ENCODE results near the gene ROR1. TPM values are rescaled to one million over a fixed set of nuclear protein-coding genes. Genes with fewer than 3 reads are reported as not detected.

Gene ROR1
- total and polyA plus RNA-seq, 10 of the 15 experiments (the other 5 are each of a cell fraction or from before 2014, with no cell fraction given), result 0.02 to 0.08 (median 0.05) TPM; not detected in 6

GRCh38 chr1:63824451-63824850 lies 50.6 kb downstream of the ROR1 start:
- intact Hi-C loops (cut with micrococcal nuclease; ENCODE audit: unreplicated experiment) (no loop called here), in situ Hi-C loops (cut with MboI) (no loop called here)
- no TSS peak for BruUV-seq (replicated peaks)
- Histone ChIP-seq H4K20me1 (ENCODE audit: control insufficient read depth, insufficient read depth) (no peaks in the 10 kb centered on the region), H3K36me3 (ENCODE audit: control insufficient read depth in 2 of 2, insufficient read depth in 2 of 2, low read length in 1 of 2) (no peaks in the 10 kb centered on the region), H3K79me2 (ENCODE audit: control insufficient read depth, insufficient read depth, low read length) (no peaks in the 10 kb centered on the region), H3K4me3 (no peak overlapping the region), H3K4me1 (ENCODE audit: control insufficient read depth, insufficient read depth, low read length) (peaks cover 4% of the 10 kb centered on the region; the same call in 1 of the 2 replicates), H3K4me2 (ENCODE audit: control insufficient read depth, insufficient read depth) (no peak overlapping the region), H2AFZ (ENCODE audit: control insufficient read depth, low read depth, low read length) (no peak overlapping the region), H3K27me3 (replicated peaks in 1 of 2; ENCODE audit: control insufficient read depth in 2 of 2, insufficient read depth in 2 of 2, low read length in 1 of 2) (no peaks in the 10 kb centered on the region), H3K27ac (ENCODE audit: control insufficient read depth, insufficient read depth) (no peak overlapping the region), H3K9ac (ENCODE audit: control insufficient read depth, insufficient read depth, low read length) (no peak overlapping the region), H3K9me3 (replicated peaks; ENCODE audit: control insufficient read depth, insufficient read depth, low read length) (no peaks in the 10 kb centered on the region)
- TF ChIP-seq TCF7 (IDR thresholded peaks at IDR 0.05; ENCODE audit: borderline replicate concordance), result no peak
- no peak for TF ChIP-seq ASH2L (IDR thresholded peaks at IDR 0.05; ENCODE audit: borderline replicate concordance, low read depth)
- TF ChIP-seq MEF2B (IDR thresholded peaks at IDR 0.05; ENCODE audit: partially characterized antibody, poor library complexity, severe bottlenecking), result no peak
- TF ChIP-seq NBN (IDR thresholded peaks at IDR 0.05), result no peak
- ATAC-seq (no peak), FAIRE-seq (no peak), DNase-seq (ENCODE audit: low read depth, low spot score) (no peak)
- SMC1A ChIA-PET (ENCODE audit: uncharacterized antibody, unreplicated experiment), result interaction anchor here (0.9 to 3.6 kb wide), 2 partner anchors 12 to 14 kb away, joined by 5 to 15 read pairs; no protein-coding TSS in a partner anchor
- POLR2A ChIA-PET, result no interaction called here
- CTCF ChIA-PET, result interaction anchor here (2.7 kb wide), 1 partner anchor 11 kb away, joined by 9 read pairs; no protein-coding TSS in a partner anchor
- RAD21 ChIA-PET (ENCODE audit: unreplicated experiment), result no interaction called here
- WGBS (ENCODE audit: insufficient coverage, insufficient replicate concordance, low lambda C conversion rate, missing lambda C conversion rate), result 0% methylated on average over 1 of the region's 1 CpG

DNA sequence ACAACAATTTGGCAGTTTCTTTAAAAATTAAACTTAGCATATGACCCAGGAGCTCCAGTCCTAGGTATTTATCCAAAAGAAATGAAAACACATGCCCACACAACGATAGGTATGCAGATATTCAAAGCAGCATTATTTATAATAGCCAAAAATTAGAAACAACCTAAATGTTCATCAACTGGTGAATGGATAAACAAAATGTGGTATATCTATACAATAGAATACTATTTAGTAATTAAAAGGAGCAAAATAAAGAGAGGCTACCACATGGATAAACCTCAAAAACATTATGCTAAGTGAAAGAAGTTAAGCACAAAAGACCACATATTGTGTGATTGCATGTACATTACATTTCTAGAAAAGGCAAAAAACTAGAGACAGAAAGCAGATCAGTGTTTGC lies 51.3 kb downstream of the ROR1 start:
- DNase-seq (ENCODE audit: low read depth, low spot score) (no peak), ATAC-seq (no peak), FAIRE-seq (no peak)
- no peak overlapping the region for H3K4me3 ChIP-seq
- no peak overlapping the region for H3K27ac ChIP-seq (ENCODE audit: control insufficient read depth, insufficient read depth)
- BruUV-seq (replicated peaks), result no TSS peak
- in situ Hi-C loops (cut with MboI) (no loop called here), intact Hi-C loops (cut with micrococcal nuclease; ENCODE audit: unreplicated experiment) (no loop called here)
- CTCF ChIA-PET, result interaction anchor here (1.5 to 2.7 kb wide), 2 partner anchors 10 to 11 kb away, joined by 6 to 9 read pairs; no protein-coding TSS in a partner anchor
- H3K79me2 ChIP-seq (ENCODE audit: control insufficient read depth, insufficient read depth, low read length), result no peaks in the 10 kb centered on the region
- H2AFZ ChIP-seq (ENCODE audit: control insufficient read depth, low read depth, low read length), result no peak overlapping the region
- no peak overlapping the region for H3K9ac ChIP-seq (ENCODE audit: control insufficient read depth, insufficient read depth, low read length)
- H3K4me1 ChIP-seq (ENCODE audit: control insufficient read depth, insufficient read depth, low read length), result peaks cover 4% of the 10 kb centered on the region; the same call in 1 of the 2 replicates
- RAD21 ChIA-PET (ENCODE audit: unreplicated experiment), result no interaction called here
- H4K20me1 ChIP-seq (ENCODE audit: control insufficient read depth, insufficient read depth), result no peaks in the 10 kb centered on the region
- SMC1A ChIA-PET (ENCODE audit: uncharacterized antibody, unreplicated experiment), result interaction anchor here (1.2 to 3.6 kb wide), 3 partner anchors 12 to 13 kb away, joined by 3 to 15 read pairs (median 4); no protein-coding TSS in a partner anchor
- POLR2A ChIA-PET, result no interaction called here
- no peaks in the 10 kb centered on the region for H3K27me3 ChIP-seq (replicated peaks in 1 of 2; ENCODE audit: control insufficient read depth in 2 of 2, insufficient read depth in 2 of 2, low read length in 1 of 2)
- 0% methylated on average over 1 of the region's 1 CpG for WGBS (ENCODE audit: insufficient coverage, insufficient replicate concordance, low lambda C conversion rate, missing lambda C conversion rate)
- no peaks in the 10 kb centered on the region for H3K9me3 ChIP-seq (replicated peaks; ENCODE audit: control insufficient read depth, insufficient read depth, low read length)
- H3K4me2 ChIP-seq (ENCODE audit: control insufficient read depth, insufficient read depth), result no peak overlapping the region
- no peaks in the 10 kb centered on the region for H3K36me3 ChIP-seq (ENCODE audit: control insufficient read depth in 2 of 2, insufficient read depth in 2 of 2, low read length in 1 of 2)
- TF ChIP-seq PML (IDR thresholded peaks at IDR 0.05; ENCODE audit: low read length) (no peak), IKZF1 (conservative IDR thresholded peaks at IDR 0.05) (no peak), RELB (IDR thresholded peaks at IDR 0.05; ENCODE audit: low read depth) (no peak), SMAD1 (IDR thresholded peaks at IDR 0.05; ENCODE audit: low read depth, partially characterized antibody) (no peak), GATAD2B (conservative IDR thresholded peaks at IDR 0.05; ENCODE audit: low read depth) (no peak), KLF5 (IDR thresholded peaks at IDR 0.05; ENCODE audit: partially characterized antibody) (no peak)
- TF ChIP-seq, protein P1, sequence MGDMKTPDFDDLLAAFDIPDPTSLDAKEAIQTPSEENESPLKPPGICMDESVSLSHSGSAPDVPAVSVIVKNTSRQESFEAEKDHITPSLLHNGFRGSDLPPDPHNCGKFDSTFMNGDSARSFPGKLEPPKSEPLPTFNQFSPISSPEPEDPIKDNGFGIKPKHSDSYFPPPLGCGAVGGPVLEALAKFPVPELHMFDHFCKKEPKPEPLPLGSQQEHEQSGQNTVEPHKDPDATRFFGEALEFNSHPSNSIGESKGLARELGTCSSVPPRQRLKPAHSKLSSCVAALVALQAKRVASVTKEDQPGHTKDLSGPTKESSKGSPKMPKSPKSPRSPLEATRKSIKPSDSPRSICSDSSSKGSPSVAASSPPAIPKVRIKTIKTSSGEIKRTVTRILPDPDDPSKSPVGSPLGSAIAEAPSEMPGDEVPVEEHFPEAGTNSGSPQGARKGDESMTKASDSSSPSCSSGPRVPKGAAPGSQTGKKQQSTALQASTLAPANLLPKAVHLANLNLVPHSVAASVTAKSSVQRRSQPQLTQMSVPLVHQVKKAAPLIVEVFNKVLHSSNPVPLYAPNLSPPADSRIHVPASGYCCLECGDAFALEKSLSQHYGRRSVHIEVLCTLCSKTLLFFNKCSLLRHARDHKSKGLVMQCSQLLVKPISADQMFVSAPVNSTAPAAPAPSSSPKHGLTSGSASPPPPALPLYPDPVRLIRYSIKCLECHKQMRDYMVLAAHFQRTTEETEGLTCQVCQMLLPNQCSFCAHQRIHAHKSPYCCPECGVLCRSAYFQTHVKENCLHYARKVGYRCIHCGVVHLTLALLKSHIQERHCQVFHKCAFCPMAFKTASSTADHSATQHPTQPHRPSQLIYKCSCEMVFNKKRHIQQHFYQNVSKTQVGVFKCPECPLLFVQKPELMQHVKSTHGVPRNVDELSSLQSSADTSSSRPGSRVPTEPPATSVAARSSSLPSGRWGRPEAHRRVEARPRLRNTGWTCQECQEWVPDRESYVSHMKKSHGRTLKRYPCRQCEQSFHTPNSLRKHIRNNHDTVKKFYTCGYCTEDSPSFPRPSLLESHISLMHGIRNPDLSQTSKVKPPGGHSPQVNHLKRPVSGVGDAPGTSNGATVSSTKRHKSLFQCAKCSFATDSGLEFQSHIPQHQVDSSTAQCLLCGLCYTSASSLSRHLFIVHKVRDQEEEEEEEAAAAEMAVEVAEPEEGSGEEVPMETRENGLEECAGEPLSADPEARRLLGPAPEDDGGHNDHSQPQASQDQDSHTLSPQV (IDR thresholded peaks at IDR 0.05), result no peak
